DMS 273 (cell line): ENCODE results near the gene PACSIN2.

ENCODE experiments used
- DNase-seq: peaks from one replicate; lab custom pipeline; 2025; ENCODE audit not compliant: unreplicated experiment; lab: John Stamatoyannopoulos, UW

Gene PACSIN2

DNA sequence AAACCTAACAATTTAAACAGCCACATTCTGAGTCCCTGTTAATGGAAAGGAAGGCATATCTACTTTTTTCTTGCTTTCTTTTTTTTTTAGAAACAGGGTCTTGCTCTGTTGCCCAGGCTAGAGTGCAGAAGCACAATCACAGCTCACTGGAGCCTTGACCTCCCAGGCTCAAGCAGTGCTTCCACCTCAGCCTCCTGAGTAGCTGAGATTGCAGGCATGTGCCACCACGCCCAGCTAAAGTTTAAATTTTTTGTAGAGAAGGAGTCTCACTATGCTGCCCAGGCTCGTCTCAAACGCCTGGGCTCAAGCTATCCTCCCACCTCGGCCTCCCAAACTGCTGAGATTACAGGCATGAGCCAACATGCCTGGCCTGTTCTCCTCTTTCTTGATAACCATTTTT lies 183.2 kb downstream of the PACSIN2 start:
- DNase-seq, result no peak

DNA sequence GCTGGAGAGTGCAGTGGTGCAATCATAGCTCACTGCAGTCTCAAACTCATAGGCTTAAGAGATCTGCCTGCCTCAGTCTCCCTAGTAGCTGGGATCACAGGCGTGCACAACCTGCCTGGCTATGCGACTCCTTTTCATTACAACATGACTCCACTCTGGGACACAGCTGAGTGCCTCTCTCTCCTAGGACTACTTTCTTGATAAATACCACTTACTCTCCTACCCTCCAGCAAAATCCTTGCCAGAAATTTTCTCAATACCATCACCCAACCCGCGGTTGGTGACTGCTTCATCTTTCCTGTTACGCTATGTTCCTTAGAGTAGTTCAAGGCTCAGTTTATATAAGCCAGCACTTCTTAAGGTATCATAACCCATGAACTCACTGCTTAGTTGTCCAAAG lies 184.8 kb downstream of the PACSIN2 start:
- DNase-seq, result no peak

DNA sequence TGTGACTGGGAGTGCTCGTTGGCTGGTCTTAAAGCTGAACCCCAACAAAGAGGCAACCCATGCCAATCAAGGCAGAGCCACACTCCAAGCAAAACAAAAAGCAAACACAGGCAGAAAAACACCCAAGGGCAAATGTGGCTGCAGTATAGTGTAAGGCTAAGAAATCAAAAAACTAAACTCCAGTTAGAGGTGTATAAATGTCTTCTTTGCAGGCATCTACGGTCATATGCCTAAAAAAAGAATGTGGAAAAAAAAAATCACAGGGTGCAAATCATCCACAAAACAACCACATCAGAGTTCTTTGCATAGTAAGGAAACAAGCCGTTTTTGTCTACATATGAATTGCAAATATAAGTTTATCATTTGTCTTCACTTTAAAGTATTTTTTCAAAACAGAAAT lies 185.6 kb downstream of the PACSIN2 start:
- DNase-seq, result no peak

DNA sequence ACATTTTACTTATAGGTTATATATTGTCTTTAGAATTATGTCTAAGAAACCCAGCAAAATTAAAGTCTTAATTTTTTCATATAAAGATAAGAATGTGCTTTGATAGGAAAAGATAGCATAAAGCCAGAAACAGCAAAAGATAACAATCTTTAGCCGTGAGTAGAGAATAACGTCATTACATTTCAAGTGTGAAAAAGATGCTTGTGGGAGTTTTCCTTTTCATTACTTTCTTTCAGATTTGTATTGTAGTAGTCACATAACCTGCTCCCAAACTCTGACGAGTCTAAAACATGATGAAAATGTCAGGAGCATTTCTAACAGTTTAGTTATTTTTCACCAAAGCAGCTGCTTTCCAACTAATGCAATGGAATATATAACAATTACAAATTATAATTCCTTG lies 189.2 kb downstream of the PACSIN2 start:
- no peak for DNase-seq

DNA sequence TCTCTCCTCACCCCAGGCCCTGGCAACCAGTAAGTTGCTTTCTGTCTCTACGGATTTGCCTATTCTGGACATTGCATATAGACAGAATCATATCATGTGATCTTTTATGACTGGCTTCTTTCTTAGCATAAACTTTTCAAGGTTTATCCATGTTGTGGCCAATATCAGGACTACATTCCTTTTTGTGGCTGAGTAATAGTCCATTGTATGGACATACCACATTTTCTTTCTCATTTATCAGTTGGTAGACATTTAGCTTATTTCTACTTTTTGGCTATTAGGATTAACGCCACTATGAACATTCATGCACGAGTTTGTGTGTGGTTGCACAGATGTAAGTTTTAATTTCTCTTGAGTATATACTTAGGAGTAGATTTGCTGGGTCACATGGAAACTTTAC lies 193.6 kb downstream of the PACSIN2 start:
- no peak for DNase-seq

DNA sequence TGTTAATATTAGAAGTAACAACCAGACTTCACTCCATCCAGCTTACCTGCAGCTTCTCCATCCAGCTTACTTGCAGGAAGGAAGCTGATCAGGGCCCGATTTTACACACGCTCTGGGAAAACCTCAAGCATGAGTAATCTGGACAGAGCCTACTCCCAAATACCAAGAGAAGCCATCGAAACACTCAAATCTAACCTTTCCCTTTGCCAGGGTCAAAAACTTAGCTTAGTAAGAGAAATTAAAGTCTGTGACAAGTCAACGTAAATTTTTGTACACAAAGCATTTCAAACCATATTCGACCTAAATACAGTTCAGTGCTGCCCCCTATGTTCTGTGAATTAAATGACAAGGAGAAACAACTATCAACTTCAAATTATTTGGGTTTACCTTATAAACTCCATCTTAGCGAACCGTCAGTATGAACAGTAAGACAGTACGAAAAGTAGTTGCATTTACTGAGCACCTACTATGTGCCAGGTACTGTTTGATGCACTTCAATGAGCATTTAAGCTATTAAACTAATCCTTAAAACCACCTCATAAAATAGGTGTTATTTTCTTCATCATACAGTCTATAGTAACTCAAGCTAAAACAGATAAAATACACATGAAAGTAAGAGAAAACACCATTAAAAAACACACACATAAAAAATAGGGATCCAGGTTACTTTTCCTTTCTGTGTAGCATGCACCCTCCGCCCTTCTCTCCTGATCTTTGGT lies 194.7 kb downstream of the PACSIN2 start:
- DNase-seq, result peak; percentile 27
